Measurements from ENCODE around the gene LDHAL6B. TPM values are rescaled to one million over a fixed set of nuclear protein-coding genes. Genes with fewer than 3 reads are reported as not detected.

LDHAL6B gene
- total RNA-seq, 3 donors from 2014 or later, result not detected

GRCh38 chr15:59191855-59192237, 14.8 kb upstream of the LDHAL6B start:
- DNase-seq (no peak), ATAC-seq (peak; percentile 92)
- Histone ChIP-seq H3K4me1 (ENCODE audit: low read depth) (no peaks in the 10 kb centered on the region), H3K4me3 (no peak overlapping the region), H3K9me3 (no peaks in the 10 kb centered on the region), H3K36me3 (ENCODE audit: low read depth) (no peaks in the 10 kb centered on the region)
- intact Hi-C loops (cut with DNase I, micrococcal nuclease), result no loop called here
- no peak for TF ChIP-seq CTCF (IDR thresholded peaks at IDR 0.05)

GRCh38 chr15:59194639-59195325, 11.9 kb upstream of the LDHAL6B start:
- ATAC-seq (no peak), DNase-seq (no peak)
- Histone ChIP-seq H3K9me3 (no peaks in the 10 kb centered on the region), H3K4me3 (no peak overlapping the region), H3K36me3 (ENCODE audit: low read depth) (no peaks in the 10 kb centered on the region), H3K4me1 (ENCODE audit: low read depth) (no peaks in the 10 kb centered on the region)
- intact Hi-C loops (cut with DNase I, micrococcal nuclease), result no loop called here
- no peak for TF ChIP-seq CTCF (IDR thresholded peaks at IDR 0.05)

GRCh38 chr15:59196416-59196815, 10.2 kb upstream of the LDHAL6B start:
- TF ChIP-seq CTCF (IDR thresholded peaks at IDR 0.05), result no peak

GRCh38 chr15:59197454-59197853, 9.2 kb upstream of the LDHAL6B start:
- Histone ChIP-seq H3K4me1 (ENCODE audit: low read depth) (no peaks in the 10 kb centered on the region), H3K9me3 (no peaks in the 10 kb centered on the region), H3K36me3 (ENCODE audit: low read depth) (no peaks in the 10 kb centered on the region), H3K4me3 (no peak overlapping the region)
- intact Hi-C loops (cut with DNase I, micrococcal nuclease), result no loop called here
- DNase-seq (no peak), ATAC-seq (no peak)
- TF ChIP-seq CTCF (IDR thresholded peaks at IDR 0.05), result no peak

More at GRCh38 chr15:59196416-59196815, 10.2 kb upstream of the LDHAL6B start:
- H3K9me3 ChIP-seq, result no peaks in the 10 kb centered on the region
- H3K36me3 ChIP-seq (ENCODE audit: low read depth), result no peaks in the 10 kb centered on the region
- DNase-seq (no peak), ATAC-seq (no peak)
- no peaks in the 10 kb centered on the region for H3K4me1 ChIP-seq (ENCODE audit: low read depth)
- intact Hi-C loops (cut with DNase I, micrococcal nuclease), result no loop called here
- H3K4me3 ChIP-seq, result no peak overlapping the region

- ATAC-seq (peak; percentile 56), DNase-seq (no peak)
- intact Hi-C loops (cut with DNase I, micrococcal nuclease), result no loop called here
- H3K36me3 ChIP-seq (ENCODE audit: low read depth), result no peaks in the 10 kb centered on the region
- no peak for TF ChIP-seq CTCF (IDR thresholded peaks at IDR 0.05)
- H3K4me1 ChIP-seq (ENCODE audit: low read depth), result no peaks in the 10 kb centered on the region
- no peak overlapping the region for H3K4me3 ChIP-seq
- no peaks in the 10 kb centered on the region for H3K9me3 ChIP-seq
Observed at GRCh38 chr15:59199626-59200465, 6.8 kb upstream of the LDHAL6B start.
